ENCODE measurements around the gene SLC35G3.

The SLC35G3 gene

DNA sequence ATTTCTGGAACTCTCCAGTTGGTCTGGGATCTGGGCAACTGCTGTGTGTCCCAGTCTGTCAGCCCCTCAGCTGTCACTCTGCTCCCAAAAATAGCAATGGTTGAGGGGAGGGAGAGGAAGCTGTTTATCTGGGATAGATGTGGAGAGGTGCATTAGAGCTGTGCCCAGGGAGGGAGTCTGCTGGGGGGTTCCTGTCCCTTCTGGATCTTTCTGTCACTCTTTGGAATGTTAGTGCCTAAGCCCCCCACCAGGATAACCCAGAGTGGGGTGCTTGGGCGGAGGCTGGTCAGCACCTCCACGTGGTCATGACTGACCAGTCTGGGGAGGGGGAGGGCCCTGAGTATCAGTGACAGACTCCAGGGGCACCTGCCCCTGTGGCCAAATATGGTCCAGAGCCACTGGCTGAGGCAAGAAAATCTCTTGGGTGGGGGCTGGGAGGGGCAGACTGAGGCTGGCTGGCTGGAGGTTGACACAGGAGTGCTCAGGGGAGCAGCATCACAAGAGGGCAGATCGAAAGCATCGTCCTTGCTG lies 46.8 kb downstream of the SLC35G3 start, which contains the start of gene UNC45B:
TSS of gene UNC45B (plus strand) at position 443 of the 531 bp plus-strand sequence. CDS start 447 bp downstream, outside the sequence.
- DNase-seq (ENCODE audit: low read depth), result no peak
- H3K4me3 ChIP-seq (ENCODE audit: low read depth, low read length), result no peak within 1 kb of the TSS
- TF ChIP-seq, protein P1, sequence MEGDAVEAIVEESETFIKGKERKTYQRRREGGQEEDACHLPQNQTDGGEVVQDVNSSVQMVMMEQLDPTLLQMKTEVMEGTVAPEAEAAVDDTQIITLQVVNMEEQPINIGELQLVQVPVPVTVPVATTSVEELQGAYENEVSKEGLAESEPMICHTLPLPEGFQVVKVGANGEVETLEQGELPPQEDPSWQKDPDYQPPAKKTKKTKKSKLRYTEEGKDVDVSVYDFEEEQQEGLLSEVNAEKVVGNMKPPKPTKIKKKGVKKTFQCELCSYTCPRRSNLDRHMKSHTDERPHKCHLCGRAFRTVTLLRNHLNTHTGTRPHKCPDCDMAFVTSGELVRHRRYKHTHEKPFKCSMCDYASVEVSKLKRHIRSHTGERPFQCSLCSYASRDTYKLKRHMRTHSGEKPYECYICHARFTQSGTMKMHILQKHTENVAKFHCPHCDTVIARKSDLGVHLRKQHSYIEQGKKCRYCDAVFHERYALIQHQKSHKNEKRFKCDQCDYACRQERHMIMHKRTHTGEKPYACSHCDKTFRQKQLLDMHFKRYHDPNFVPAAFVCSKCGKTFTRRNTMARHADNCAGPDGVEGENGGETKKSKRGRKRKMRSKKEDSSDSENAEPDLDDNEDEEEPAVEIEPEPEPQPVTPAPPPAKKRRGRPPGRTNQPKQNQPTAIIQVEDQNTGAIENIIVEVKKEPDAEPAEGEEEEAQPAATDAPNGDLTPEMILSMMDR (IDR thresholded peaks at IDR 0.05; ENCODE audit: insufficient read depth, low read depth, low read length, missing control alignments), result no peak

GRCh38 chr17:35146214-35146833 lies 47.9 kb downstream of the SLC35G3 start:
- no peak for DNase-seq (ENCODE audit: low read depth)
- H3K4me3 ChIP-seq (ENCODE audit: low read depth, low read length), result no peak overlapping the region
- TF ChIP-seq, protein P1 (IDR thresholded peaks at IDR 0.05; ENCODE audit: insufficient read depth, low read depth, low read length, missing control alignments), result no peak

GRCh38 chr17:35144840-35145239 lies 49.4 kb downstream of the SLC35G3 start:
- TF ChIP-seq, protein P1 (IDR thresholded peaks at IDR 0.05; ENCODE audit: insufficient read depth, low read depth, low read length, missing control alignments), result no peak
- no peak overlapping the region for H3K4me3 ChIP-seq (ENCODE audit: low read depth, low read length)
- no peak for DNase-seq (ENCODE audit: low read depth)

Data from GM12865 (cell line).